Daoy (cell line): ENCODE measurements around the gene LRRC1. TPM values are rescaled to one million over a fixed set of nuclear protein-coding genes. Genes with fewer than 3 reads are reported as not detected.
A peak's percentile ranks its signal among the peaks of the same experiment; 100 is the strongest.

Experiments used
- DNase-seq: peaks from one replicate; pipeline ENCODE4 v3.0.0-alpha.2; 2015; ENCODE audit warnings: low read depth
- total RNA-seq: library from RNA; depleted of rRNA; stranded (reverse); fragments of >200 nt; shearing (Covaris generic); gene quantifications from 2 replicates; pipeline ENCODE4 v1.2.3, GENCODE V29; 2014; rRNA removed

The LRRC1 gene
- total RNA-seq, 1 experiment from 2014 or later, result 12.2 TPM

DNA sequence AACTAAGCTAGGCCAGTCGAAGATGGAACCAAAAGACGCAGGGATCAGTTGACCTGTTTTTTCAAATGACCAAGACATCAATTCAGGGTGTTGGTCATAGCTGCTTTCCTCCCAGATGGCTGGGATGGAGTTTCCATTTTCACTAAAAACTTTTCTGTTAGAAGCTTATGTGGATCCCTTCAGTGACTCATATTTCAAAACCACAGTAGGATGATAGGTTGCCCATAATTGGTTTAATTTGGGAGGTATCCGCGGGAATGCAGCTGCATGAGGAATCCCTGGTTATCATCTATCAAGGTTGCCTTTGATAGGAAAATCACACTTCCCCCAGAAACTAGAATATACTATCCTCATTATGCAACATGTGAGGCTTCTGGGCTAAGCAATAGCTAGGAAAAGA is 165.5 kb downstream of the LRRC1 start:
- DNase-seq, result peak; percentile 55

DNA sequence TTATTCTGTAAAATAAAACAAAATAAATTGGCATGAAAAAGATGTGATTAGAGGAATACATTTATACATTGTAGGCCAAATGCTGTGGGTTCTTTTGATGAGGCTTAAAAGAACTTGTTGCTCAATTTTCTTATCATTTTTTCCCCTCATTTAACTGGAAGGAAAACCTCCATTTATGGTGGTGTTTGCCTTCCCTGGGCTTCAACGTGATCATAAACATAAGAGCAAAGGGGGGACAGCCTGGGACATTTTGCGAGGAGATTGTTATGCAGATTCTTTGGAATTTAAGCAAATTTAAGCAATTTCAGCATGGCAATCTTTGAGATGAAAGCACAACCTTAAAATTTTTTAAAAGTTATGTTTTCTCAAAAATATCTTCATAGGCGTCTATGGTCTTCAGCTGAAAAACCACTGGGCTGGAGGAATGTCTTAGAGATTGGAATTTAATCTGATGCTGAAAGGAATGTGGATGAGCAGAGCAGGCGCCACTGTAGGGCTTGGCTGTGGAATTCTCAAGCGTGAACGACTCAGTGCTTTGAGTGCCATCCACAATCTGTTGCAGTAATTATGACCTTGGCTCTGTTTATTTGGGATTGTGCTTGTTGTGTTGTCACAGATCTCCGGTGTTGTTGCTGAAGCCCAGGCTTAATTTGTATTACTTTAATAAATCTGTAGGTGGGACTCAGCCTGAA is 167.0 kb downstream of the LRRC1 start:
- peak; percentile 33 for DNase-seq

DNA sequence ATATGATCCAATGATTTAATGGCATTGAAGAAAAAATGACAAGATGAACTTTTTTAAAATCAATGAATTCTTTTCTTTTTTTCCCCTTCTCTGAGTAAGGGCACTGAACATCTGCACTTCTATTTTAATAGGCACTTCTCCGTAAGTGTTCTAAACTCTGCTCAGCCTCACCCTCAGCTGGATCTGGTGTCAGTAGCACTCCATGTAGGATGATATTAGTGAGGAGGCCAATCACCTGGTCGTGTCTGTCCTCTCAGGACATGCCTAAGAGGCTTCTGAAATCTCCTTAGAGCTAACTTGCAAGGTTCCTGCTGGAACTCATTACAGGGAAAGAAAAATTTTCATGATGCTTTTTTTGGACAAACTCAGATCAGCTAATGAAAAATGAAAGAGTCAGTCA is 167.8 kb downstream of the LRRC1 start:
- DNase-seq, result no peak

DNA sequence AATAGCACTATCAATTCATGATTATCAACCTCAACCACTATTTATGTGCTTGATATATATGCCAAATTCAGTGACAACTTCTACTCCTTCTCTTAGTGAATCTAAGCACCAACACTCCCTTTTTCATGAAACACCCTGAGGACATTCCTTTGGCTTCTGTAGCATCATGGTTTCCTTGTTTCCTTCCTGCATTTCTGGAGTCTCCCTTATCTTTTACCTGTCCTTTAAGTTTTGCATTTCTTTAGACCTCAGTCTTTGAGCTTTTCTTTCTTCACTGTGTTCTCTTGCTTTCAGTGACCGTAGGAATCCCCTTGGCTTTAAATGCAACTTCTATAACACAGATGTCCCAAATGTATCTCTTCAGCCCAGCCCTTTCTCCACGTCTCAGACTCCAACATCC is 172.6 kb downstream of the LRRC1 start:
- no peak for DNase-seq

Other genes starting within 250 kb of the LRRC1 start
- gene GCLC, start 249.9 kb upstream of the LRRC1 start, total RNA-seq, result 40.1 and 55.0 TPM in 2 replicates
- 0.27 and 0.40 TPM in 2 replicates for gene KLHL31, start 129.2 kb upstream of the LRRC1 start, total RNA-seq